Nephron (organoid): Measurements from ENCODE around the gene TST.

Experiments
- H3K27ac Mint-ChIP-seq, 3 experiments: 2 replicates each; pipeline ENCODE4 v1.8.0; 2020; ENCODE audit warnings: mixed read lengths in 3 of 3, mild to moderate bottlenecking in 2 of 3, moderate library complexity in 1 of 3
- H3K27me3 Mint-ChIP-seq: 2 replicates; pipeline ENCODE4 v1.8.0; 2021; ENCODE audit warnings: low read depth, mild to moderate bottlenecking, moderate library complexity, mixed read lengths
- H3K36me3 Mint-ChIP-seq: 2 replicates; pipeline ENCODE4 v1.8.0; 2020; ENCODE audit warnings: low read depth, mixed read lengths
- H3K4me1 Mint-ChIP-seq: 2 replicates; pipeline ENCODE4 v1.8.0; 2020; ENCODE audit warnings: mixed read lengths
- H3K4me3 Mint-ChIP-seq, 3 experiments: 2 replicates each; pipeline ENCODE4 v1.8.0; 2020; ENCODE audit warnings: mild to moderate bottlenecking in 3 of 3, mixed read lengths in 3 of 3, moderate library complexity in 2 of 3
- H3K9me3 Mint-ChIP-seq: 2 replicates; pipeline ENCODE4 v1.8.0; 2020; ENCODE audit warnings: mixed read lengths
- TF ChIP-seq, protein P1 (sequence below), 3 experiments: fragments of 200-600 bp; sonication (generic); IDR thresholded peaks; one replicate each; pipeline ENCODE4 v1.5.0; 2021; ENCODE audit warnings: antibody characterized with exemption in 3 of 3; ENCODE audit not compliant: unreplicated experiment in 3 of 3

The TST gene

DNA sequence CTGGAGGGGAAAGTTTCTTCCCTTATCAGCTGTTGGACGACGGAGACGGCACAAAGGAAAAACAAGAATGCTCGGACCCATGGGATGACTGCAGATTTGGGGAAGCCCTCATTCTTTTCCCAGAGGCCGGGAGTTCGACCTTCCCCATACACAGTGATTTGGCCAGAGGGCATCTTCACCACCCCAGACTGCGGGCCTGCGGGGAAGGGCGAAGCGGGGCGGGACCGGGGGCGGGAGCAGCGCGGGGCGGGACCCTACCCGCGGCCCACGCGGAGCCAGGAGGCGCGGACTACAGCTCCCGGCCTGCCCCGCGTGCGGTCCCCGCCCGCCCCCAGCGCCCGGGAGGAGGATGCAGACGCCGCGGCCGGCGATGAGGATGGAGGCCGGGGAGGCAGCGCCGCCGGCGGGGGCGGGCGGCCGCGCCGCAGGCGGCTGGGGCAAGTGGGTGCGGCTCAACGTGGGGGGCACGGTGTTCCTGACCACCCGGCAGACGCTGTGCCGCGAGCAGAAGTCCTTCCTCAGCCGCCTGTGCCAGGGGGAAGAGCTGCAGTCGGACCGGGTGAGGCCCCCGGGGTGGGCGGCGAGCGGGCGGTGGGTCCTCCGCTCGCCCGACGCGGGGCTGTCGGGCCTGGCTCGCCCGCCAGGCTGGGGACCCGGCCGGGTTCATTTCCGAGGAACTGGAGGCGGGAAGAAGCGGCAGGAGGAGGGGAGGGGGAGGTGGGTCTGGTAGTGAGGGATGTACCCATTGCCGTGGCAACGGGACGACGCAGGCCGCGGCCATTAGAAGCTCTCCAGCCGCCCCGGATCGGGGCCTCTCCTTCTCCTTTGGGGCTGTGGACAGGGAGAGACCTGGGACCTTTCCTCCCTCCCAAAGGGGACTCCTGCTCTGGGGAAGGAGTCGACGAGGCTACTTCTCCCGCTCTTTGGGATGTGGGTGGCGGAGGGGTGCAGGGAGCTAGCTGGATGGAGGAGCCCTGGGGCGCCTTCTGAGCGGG lies 32.4 kb upstream of the TST start, which contains the start of gene KCTD17:
Gene KCTD17, plus strand, starts transcription at position 352 of the 995 bp plus-strand sequence. Its CDS starts 19 bp downstream, at position 371.
- Mint-ChIP-seq H3K4me3 (peak within 1 kb of the TSS; percentile 84 to 90 (median 89)), H3K4me1 (peaks cover 36% of the 10 kb centered on the region), H3K27me3 (peaks cover 8% of the 10 kb centered on the region), H3K9me3 (no peaks in the 10 kb centered on the region), H3K27ac (peak within 1 kb of the TSS in 2 of 3 experiments; percentile 18 to 84), H3K36me3 (peaks cover 3% of the 10 kb centered on the region)
- TF ChIP-seq, protein P1, sequence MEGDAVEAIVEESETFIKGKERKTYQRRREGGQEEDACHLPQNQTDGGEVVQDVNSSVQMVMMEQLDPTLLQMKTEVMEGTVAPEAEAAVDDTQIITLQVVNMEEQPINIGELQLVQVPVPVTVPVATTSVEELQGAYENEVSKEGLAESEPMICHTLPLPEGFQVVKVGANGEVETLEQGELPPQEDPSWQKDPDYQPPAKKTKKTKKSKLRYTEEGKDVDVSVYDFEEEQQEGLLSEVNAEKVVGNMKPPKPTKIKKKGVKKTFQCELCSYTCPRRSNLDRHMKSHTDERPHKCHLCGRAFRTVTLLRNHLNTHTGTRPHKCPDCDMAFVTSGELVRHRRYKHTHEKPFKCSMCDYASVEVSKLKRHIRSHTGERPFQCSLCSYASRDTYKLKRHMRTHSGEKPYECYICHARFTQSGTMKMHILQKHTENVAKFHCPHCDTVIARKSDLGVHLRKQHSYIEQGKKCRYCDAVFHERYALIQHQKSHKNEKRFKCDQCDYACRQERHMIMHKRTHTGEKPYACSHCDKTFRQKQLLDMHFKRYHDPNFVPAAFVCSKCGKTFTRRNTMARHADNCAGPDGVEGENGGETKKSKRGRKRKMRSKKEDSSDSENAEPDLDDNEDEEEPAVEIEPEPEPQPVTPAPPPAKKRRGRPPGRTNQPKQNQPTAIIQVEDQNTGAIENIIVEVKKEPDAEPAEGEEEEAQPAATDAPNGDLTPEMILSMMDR (IDR thresholded peaks at IDR 0.05; ENCODE audit: unreplicated experiment in 3 of 3) = no peak

DNA sequence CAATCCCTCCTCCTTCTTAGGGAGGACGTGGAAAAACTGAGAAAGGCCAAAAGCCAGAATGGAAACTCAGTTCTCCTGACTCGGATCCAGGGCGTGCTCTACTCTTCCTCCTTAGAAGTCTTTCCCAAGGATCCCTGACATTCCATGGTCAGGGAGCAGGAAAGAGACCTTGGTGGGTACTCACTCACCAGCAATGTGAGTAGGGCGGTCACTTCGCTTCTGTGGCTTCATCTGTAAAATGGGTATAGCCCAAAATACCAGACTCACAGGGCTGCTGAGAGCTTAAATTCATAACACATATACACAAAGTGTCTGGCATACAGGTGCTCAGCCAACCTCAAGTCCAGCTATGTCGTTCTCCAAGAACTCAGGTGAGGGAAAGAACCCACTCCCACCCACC lies 31.7 kb upstream of the TST start:
- Mint-ChIP-seq H3K27ac (peak overlapping the region in 1 of 3 experiments; percentile 84), H3K36me3 (no peaks in the 10 kb centered on the region), H3K4me1 (peaks cover 36% of the 10 kb centered on the region), H3K27me3 (peaks cover 8% of the 10 kb centered on the region), H3K4me3 (peak overlapping the region; percentile 84 to 89 (median 89)), H3K9me3 (no peaks in the 10 kb centered on the region)
- TF ChIP-seq, protein P1 (IDR thresholded peaks at IDR 0.05; ENCODE audit: unreplicated experiment in 3 of 3) = no peak

DNA sequence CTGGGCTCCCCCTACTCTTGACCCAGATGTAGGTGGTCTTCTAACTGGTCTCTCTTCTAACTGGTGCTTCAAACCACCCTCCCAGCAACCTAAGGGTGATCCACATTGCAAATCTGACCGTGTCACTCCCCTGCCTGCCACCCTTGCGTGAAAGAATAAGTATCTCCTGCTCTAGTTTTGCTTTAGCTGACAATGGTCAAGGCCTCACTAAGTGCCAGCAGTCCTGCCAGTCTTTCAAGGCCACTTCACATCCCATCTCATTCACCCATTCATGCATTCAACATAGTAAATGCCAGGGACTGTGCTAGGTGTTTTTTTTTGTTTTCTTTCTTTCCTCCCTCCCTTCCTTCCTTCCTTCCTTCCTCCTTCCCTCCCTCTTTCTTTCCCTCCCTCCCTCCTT lies 30.0 kb upstream of the TST start:
- TF ChIP-seq, protein P1 (IDR thresholded peaks at IDR 0.05; ENCODE audit: unreplicated experiment in 3 of 3) = no peak
- H3K4me3 Mint-ChIP-seq = peak overlapping the region in 1 of 3 experiments; percentile 18
- H3K9me3 Mint-ChIP-seq = no peaks in the 10 kb centered on the region
- H3K36me3 Mint-ChIP-seq = no peaks in the 10 kb centered on the region
- peaks cover 26% of the 10 kb centered on the region for H3K4me1 Mint-ChIP-seq
- peaks cover 16% of the 10 kb centered on the region for H3K27me3 Mint-ChIP-seq
- no peak overlapping the region for H3K27ac Mint-ChIP-seq

DNA sequence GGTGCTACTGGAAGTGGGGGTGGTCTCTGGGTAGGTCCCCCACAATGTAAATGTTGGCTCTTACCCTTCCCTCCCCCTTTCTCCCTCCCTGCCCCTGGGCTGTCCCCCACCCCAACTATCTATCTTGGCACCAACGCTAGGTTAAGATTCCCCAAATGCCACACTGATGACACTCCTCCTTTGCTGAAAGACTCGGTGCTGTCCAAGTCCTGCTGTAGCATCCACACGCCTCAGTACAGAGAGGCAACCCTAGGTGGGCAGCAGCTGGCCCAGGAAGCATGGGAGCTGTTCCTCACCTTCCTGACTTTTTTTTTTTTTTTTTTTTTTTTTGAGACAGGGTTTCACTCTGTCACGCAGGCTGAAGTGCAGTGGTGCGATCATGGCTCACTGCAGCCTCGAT lies 28.9 kb upstream of the TST start:
- Mint-ChIP-seq H3K9me3 (no peaks in the 10 kb centered on the region), H3K27me3 (peaks cover 23% of the 10 kb centered on the region), H3K27ac (no peak overlapping the region), H3K4me1 (peaks cover 23% of the 10 kb centered on the region), H3K4me3 (no peak overlapping the region), H3K36me3 (no peaks in the 10 kb centered on the region)
- TF ChIP-seq, protein P1 (IDR thresholded peaks at IDR 0.05; ENCODE audit: unreplicated experiment in 3 of 3) = no peak

DNA sequence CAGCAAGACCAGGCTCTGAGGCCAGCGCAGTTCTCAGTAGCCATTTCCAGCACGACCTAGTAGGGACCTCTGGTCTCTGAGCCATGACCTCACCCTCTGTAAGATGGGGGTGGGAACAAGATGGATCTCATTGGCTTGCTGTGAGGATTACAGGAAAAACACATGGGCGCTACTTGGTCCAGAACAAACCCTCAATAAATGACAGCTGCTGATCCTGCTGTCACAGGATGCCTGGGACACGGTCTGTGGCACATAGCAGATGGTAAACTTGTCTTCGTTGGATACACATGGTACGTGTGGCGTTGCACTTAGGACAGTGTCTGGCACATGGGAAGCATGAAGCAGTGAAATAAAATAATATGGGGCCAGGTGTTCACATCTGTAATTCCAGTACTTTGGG lies 27.8 kb upstream of the TST start:
- TF ChIP-seq, protein P1 (IDR thresholded peaks at IDR 0.05; ENCODE audit: unreplicated experiment in 3 of 3) = no peak
- Mint-ChIP-seq H3K4me1 (peaks cover 18% of the 10 kb centered on the region), H3K27ac (no peak overlapping the region), H3K27me3 (peaks cover 23% of the 10 kb centered on the region), H3K9me3 (no peaks in the 10 kb centered on the region), H3K4me3 (peak overlapping the region in 1 of 3 experiments; percentile 41), H3K36me3 (no peaks in the 10 kb centered on the region)
